HG03103 (cell line): ENCODE data around the gene MOBP.
"Not testable (repeated sequence)": the region's sequence is repeated elsewhere in the genome, so short reads cannot be mapped to it uniquely, and the experiment has no call there.

Source experiments
- ATAC-seq: cut with Tn5 transposase; IDR thresholded peaks from one replicate; pipeline ENCODE4 v1.9.1; 2021; ENCODE audit warnings: low read depth; ENCODE audit not compliant: unreplicated experiment

The MOBP gene

DNA sequence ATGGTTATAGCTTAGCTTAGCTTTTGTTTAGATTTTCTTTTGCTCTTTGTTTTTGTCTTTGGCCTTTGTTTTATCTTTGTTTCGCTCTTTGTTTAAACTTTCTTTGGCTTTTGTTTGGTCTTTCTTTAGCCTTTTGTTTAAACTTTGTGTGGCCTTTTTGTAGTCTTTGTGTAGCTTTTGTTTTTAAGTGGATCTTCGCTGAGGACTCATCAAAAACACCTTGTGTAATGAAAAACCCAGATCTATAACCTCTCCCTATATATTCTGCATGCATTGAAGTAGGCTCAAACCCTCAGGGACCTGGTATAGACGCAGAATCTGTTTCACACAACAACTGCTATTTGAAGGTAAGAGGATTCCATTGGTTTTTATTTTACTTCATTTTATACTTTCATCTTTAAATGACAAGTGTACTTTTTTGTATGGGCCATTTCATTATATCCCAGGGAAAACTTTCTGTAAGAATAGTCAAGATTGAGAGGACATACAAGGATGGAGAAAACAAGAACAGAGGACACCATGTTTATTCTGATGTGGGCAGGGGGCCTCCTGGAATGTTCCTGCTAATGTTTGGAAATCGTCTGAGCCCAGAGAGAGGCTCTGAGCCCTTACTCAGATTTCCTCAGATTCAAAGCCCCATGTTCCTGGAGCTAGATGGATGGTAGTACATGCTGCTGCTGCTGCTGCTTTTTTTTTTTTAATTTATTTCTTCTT, at the start of gene MOBP:
MOBP (plus strand) TSS at position 287 of the 714 bp plus-strand sequence. CDS start 34,390 bp downstream, outside the sequence.
- no peak for ATAC-seq

GRCh38 chr3:39418556-39419225, 48.8 kb upstream of the MOBP start:
- not testable (repeated sequence) for ATAC-seq

DNA sequence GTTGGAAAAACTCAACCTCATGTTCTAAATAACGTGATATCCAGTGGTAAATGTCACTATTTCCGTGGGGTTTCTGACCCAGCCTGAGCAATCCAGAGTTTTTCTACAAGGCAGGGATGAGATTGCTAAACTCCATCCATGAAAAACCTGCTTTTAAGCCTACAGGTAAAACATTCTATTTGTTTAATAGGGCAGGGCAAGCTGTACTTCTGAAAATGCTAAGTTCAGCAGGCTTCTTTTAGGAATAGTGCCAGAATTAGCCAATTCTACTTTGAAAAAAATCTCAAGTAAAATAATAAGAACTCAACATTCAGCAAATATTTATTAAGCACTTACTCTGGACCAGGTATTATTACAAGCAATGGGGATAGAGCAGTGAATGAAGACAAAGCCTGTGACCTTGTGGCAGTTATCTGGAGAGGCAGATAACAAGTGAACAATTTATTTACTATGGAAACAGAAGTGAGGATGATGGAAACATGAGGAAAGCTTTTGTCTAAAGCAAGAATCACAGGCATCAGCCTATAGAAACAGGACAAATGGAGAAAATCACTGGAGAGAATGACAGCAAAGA, 47.7 kb upstream of the MOBP start:
- ATAC-seq: no peak

DNA sequence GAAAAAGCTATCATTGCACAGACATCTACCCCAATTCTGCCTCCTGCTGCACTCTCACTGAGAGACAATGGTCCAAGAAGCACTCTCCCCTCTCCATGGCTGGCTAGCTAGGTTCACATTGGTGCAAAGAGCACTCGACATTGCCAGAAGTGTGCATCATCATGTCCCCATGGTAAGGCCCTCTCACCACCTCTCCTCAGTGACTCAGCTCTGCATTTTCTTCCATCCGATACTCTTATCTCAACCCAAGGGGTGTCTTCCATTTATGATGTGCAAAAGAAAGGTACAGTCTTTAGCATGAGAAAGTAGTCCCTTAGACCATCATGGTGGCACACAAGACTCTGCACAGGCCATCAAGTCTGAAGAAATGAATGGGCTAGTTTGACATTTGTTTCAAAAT, 46.9 kb upstream of the MOBP start:
- no peak for ATAC-seq

GRCh38 chr3:39423436-39423970, 44.0 kb upstream of the MOBP start:
- no peak for ATAC-seq

GRCh38 chr3:39426312-39426711, 41.2 kb upstream of the MOBP start:
- no peak for ATAC-seq

DNA sequence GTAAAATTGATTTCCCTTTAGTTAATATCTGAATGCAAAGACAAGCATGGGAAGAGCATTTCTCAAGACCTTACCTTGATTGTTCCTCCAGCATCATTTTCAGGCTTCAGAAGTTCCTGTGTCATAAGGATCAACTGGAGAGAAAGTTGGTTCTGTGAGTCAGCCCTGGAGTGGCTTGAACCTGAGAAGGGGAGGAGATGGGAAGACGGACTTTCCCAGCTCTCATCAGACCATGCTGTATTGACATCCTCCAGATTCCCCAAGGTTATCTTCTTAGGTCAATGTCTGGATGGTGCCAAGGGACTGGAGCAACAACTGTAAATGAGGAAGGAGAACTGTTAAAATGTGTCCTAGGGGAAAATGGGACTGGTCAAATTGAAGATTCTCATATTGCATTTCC, 40.0 kb upstream of the MOBP start:
- ATAC-seq: no peak

DNA sequence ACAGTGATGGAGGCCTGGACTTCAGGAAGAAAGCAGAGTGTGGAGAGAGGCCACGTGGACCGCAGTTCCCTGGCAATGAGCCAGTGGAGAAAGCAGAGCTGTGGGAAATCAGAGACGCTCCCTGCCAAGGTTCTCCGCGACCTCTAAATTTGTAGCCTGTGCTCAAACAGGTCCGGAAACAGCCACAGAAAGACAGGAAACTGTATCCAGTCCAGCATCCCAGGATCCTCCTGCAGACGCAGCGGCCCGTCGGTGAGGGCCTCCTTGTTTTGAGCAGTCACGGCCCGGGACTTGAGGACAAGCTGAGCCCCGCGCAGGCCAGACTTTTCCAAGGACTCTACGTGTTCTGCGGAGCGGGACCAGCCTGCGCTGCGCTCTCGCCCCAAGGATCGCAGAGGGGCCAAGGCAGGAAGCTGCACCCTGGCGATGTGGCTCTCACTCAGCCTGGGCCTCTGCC, 38.7 kb upstream of the MOBP start:
- no peak for ATAC-seq

DNA sequence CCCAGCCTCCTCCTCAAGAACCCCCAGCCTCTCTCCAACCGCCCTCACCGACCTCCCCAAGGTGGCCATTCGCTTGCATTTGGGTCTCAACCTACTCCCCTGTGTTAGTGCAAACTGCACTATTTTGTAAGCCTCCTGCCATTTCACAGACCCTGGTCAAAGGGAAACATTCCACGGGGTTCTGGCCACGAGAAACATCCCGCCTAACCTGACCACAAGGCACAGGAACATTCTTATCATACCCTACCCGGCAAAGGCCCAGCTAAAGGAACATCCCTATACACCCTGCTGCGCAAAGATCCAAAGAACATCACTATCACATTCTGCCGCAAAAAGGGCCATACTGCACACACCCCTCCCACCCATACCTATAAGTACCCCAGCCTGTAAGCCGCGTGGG, 38.0 kb upstream of the MOBP start:
- ATAC-seq: no peak

GRCh38 chr3:39432342-39432741, 35.1 kb upstream of the MOBP start:
- no peak for ATAC-seq

GRCh38 chr3:39433642-39434041, 33.8 kb upstream of the MOBP start:
- ATAC-seq: no peak

GRCh38 chr3:39434574-39434973, 32.9 kb upstream of the MOBP start:
- no peak for ATAC-seq

GRCh38 chr3:39435006-39435748, 32.3 kb upstream of the MOBP start:
- no peak for ATAC-seq

- no peak for ATAC-seq
Measured at GRCh38 chr3:39438880-39439279, 28.6 kb upstream of the MOBP start.

- no peak for ATAC-seq
Measured at GRCh38 chr3:39440316-39440715, 27.2 kb upstream of the MOBP start.

DNA sequence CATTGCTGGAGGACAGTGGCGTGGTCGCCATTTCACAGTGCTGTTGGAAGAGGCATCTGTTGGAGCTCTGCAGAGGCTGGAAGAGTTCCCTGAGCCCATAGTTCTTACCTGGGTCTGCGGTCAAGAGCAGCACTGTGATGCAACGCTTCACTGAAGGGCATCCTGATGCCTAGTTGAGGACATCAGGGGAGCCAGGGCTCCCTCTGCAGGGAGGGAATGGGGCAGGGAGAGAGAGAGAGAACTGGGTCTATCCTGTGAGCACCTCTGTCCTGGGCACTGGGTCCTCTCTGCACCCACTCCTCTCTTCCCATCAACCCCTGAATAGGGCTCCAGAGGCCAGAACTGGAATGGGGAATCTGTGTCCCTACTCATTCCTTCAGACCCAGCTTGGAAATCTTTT, 23.9 kb upstream of the MOBP start:
- no peak for ATAC-seq

DNA sequence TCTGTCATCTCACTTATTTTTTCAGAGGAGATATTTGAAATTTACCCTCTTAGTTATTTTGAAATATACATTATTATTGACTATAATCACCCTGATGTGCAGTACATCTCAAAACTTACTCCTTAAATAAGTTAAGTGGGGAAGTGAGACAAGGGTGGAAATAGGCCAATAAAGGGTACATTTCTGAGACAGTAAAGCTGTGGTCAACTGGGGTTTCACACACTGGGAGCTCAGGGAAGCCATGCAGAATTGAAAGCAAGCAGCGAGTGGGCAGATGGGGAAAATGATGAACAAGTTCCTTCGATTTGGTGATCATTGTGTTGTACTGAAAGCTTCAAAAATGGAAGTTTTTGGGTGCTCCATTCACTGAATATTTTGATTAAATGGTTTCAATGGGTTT, 21.6 kb upstream of the MOBP start:
- ATAC-seq: no peak

DNA sequence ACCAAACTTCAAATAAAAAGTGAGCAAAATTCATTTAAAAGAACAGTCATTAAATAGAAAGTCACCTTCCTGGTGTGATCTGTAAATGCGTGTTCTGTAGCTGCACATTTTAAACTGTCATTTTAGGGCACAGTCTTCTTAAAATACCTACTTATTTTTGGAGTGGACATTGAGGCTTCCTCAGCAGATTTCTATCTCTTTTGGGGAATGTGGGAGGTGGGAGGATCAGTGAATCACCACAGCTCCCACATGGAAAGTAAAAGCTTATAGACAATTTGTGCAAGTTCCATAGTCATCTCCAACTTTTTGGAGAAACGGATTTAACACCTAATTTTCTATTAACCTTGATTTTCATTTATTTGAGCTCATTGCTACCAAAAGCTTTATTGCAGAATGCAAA, 21.0 kb upstream of the MOBP start:
- no peak for ATAC-seq

- peak; percentile 82 for ATAC-seq
Measured at GRCh38 chr3:39447637-39448483, 19.6 kb upstream of the MOBP start.
